ENCODE data around the gene COPZ1.
"Not testable (repeated sequence)": the region's sequence is repeated elsewhere in the genome, so short reads cannot be mapped to it uniquely, and the experiment has no call there.

COPZ1 gene

DNA sequence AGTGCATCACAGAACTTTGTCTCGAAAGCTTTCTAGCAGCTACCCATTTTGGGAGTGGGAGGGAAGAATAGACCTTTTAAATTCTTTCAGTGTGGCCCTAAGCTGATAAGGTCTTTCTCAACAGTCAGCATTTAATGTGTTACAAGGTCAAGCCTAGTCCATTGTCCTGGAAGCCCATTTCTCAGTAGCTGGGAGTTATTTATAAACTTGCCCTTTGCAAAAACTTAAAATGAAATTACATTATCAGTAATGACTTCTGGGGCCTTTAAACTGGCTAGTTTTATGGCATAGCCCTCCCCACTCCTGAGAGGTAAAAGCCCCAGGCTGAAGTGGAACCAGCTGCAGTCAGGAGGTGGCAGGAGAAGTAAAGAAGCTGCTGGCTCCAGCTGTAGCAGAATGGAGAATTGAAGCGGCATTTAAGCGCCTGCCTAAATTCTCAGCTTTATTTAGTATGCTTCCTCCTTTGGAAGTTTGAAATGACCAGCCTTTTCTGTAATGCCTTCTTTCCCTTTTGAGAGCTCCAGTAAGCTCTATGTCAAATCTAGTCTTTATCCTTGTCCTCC, 12.4 kb downstream of the COPZ1 start:
- DNase-seq = no peak

DNA sequence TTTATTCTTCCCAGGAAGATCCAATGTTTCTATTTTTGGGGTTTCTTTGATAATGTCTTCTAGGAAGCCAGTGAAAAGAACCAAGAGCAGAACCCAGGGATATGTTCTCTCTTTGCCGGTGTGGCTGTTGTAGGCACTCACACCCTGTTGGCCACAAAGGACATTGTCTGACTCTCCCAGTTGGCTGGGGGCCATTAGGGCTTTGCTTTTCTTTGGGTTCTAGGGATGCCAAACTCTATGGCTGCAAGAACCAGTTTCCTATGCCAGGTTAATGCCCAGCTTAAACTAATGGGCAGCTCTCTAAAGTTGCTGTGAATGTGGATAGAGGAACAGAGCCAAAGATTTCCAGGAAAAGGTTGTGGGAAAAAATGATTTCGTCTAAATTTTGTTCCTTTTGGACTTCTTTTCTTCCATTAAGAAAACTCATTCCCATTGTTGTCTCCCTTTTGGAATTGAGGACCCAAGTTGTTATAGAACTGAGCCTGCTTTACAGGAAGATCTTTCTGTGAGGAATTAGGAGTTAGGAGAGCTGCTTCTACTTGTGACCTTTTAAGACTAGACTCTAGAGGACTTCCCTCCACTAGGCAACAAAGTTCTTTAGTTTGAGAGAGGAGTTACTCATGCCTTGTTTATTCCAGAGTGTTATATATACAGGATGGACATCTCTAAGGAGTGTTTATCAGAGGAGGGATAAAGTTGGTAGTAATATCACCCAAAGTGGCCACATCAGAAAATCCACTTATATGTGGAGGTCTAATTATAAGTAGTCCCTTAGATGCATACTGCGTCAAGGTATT, 13.1 kb downstream of the COPZ1 start:
- DNase-seq = no peak

DNA sequence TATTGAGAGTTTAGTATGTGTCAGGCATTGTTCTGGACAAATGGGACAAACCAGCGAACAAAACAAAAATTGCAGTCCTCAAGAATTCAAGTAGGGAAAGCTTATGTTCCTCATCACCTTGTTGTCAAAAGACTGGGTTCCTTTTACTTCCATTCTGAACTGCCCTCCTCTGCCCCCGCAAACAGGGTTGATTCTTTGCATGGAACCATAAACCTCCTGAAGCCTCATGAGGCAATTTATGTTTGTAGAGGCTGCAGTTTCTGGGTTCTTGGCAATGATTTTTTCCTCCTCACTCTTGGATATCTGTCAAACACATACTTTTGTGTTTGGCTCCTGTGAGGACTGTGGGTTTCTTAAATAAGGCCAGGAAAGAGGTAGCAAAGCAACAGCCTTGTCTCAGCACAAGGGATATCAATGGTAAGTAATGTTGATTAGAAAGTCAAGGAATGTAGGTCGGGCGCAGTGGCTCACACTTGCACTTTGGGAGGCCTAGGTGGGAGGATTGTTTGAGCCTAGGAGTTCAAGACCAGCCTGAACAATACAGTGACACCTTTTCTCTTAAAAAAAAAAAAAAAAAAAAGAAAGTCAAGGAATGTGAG, 13.9 kb downstream of the COPZ1 start:
- DNase-seq = no peak

DNA sequence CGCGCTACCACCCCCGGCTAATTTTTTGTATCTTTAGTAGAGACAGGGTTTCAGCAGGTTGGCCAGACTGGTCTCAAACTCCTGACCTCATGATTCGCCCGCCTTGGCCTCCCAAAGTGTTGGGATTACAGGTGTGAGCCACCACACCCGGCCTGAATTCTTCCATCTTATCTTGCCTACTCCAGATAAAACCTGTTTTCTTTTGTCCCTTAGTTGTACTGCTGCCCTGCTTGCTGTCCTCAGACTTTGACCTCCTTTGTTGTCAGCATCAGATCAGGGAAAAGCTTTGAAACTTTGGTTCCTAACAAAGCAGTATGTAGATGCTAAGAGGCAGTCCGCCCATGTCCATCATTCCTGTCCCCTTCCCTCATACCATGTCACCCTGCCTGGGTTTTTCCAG, 15.9 kb downstream of the COPZ1 start:
- DNase-seq = no peak

DNA sequence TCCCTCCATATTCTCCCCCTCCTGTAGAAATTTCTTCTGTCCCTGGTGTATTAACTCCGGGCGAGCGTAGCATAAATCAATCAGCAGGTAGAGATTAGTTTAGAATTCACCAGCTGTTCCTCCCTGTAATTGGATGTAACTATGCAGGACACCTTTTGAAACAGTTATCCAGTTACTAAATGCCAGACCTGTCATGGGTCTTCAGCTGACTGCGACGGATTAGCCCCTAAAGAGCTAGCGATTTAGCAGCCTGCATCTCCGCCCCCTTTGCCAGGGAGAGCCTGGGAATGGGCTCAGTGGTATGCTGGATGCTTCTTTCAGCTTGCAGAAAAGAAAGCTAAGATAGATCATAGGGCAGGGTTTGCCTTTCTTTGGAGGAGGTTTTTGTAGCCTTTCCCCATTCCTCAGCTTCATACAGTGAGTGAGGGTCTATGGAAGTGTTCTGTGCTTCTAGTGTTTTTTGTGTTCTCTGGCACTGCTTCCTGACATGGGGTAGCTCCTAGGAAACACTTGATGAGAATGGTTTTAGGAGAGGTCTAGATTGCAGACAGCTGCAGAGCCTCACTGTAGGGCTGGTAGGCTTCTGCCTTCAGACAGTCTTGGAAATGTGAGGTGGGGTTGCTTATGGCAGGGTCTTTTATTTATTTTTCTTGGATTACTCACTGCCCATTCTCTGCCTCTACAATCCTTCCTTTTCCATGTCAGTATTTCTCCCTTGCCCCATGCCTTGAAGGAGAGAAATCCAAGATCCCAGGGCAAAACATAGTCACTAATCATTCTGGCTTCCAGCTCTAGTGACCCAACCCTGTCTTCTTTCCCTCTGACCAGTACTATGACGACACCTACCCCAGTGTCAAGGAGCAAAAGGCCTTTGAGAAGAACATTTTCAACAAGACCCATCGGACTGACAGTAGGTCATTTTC, 16.7 kb downstream of the COPZ1 start:
- DNase-seq = no peak

DNA sequence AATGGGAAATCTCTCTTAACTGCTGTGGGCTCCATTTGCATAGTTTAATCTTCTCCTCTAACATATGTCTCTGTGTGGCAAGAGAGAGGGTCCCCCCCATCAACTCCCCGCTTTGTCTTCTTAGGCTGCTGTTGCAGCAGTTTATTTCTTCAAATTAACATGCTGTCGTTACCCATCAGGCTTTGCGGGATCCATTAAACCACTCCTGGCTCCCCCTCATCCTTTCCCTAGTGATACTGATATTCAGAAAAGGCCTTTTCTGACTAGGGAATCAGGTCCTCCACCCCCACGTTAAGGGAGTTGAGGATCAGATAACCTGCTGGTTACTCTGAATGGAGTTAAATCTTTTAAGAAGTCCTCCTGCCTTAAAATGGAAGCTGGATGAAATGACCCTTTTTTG, 24.1 kb downstream of the COPZ1 start:
- no peak for DNase-seq

DNA sequence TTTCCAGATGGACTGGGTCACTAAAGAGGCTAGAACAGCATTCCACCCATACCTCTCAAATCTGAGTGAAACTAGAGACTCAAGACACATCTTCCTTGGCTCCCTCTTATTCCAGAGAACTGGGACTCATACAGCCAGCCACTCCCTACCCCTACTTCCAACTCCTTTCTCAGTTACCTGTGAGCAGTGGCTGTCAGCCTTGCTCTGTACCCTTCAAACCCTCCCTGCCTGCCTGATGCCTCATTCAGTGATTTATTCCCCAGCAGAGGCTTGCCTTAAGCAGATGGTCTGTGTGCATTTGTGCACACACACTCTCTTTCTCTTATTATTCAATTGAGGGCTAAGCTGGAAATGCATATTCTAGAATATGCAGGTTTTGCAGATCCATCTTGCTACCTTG, 24.7 kb downstream of the COPZ1 start:
- DNase-seq = no peak

DNA sequence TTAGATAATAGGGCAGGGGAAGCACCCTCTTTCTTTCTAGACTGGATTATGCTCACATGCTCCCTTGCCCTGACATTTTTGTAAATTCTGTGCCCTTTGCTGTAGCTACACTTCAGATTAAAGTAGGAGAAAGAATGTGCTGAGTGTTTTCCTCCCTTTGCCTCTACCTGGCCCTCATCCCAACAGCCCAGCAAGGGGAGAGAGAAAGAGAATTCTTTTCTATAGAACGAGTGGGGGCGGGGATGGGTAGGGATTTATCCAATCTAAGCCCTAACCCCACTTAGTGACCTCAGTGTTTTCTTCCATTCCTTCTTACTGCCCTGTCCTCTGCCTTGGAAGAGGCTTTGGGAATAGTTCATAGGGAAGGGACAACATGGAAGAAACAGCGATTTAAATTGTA, 25.8 kb downstream of the COPZ1 start:
- DNase-seq = no peak

DNA sequence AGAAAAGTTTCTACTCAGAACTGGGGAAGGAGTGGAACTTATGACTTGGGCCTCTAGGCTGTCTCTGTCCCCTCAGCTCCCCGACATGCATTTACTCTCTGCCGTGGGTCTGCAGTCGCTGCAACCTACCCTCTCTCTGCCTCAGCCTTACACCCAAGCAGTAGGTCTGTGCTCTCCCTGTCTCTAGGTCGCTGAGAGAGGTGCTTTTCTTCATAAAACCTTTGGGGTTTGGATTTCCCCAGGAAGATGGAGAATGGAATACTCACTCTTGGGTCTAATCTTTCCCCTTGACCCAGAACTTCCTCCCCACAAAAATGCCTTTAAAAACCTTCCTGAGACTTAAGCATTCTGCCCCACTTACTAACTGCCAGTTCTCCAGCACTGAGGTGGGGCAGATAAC, 26.4 kb downstream of the COPZ1 start:
- DNase-seq = no peak

DNA sequence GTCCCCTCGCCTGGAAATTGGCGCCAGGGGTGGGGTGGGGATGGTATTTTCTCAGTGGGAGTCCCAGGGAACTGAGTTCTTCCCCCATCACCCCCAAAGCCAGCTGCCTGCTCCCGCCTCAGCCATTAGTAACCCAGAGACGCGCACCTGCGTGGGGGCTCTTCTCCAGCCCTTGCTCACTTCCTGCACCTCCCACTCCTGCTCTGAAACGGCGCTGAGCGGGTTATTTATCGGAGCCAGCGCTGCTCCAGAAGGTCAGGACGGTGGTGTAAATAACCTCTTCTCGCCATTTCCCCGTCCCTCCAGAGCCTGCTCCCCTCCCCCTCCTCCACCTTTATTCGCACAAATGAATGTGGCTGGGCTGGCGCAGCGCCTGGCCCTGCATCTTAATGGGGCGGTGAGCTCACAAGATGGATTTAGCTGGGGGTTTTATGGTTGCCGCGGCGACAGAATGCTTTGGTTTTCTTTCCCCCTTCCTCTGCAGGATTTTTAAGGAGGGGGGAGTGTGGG, 27.1 kb downstream of the COPZ1 start:
- DNase-seq = no peak

DNA sequence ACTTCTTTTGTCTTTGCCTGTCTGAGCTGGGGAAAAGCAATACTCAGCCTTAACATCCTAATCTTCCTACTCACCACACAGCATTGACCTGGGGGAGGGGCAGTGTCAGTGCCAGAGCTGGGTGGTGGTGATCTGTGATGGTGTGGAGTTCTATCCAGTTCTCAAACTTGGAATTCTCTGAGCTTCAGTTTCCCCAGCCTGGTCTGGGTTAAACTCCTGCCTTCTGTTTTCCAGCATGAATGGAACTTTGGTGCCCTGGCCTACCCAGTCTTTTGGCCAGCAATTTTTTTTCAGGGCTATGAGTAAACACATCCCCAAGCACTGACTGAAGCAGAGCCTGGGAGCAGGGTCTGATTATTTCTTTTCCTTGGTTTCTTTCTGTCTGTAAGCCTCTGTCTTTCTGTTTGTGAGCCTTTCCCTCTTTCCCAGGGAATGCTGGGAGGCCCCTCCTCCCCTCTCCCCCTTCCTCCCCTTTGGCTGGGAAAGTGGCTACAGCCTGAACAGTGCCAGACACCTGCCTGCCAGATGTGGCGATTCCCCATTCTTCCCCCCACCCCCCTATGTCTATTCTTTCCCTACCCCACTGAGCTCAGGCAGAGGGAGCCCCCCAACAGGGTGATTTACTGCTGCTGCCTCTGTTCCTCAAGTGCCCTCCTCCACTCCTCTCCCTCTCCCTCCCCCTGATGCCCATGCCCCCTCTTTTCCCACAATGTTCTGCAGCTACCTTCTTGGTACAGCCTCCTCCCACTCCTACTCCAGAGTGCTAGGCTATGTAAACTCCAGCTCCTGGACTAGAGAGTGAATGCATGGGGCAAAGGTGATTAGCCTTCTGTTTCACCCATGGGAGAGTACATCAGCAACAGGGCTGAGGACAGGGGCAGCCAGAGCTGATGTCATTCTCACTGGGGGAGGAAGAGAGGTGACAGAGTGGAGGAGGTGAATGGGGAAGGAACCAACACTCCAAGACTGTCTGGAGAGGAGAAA, 28.3 kb downstream of the COPZ1 start:
- no peak for DNase-seq

DNA sequence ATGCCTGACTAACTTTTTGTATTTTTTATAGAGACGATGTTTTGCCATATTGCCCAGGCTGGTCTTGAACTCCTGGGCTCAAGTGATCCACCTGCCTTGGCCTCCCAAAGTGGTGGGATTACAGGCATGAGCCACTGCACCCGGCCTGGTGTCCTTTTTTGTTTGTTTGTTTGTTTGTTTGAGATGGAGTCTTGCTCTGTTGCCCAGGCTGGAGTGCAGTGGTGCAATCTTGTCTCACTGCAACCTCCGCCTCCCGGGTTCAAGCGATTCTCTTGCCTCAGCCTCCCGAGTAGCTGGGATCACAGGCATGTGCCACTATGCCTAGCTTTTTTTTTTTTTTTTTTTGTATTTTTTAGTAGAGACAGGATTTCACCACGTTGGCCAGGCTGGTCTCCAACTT, 29.3 kb downstream of the COPZ1 start:
- not testable (repeated sequence) for DNase-seq

DNA sequence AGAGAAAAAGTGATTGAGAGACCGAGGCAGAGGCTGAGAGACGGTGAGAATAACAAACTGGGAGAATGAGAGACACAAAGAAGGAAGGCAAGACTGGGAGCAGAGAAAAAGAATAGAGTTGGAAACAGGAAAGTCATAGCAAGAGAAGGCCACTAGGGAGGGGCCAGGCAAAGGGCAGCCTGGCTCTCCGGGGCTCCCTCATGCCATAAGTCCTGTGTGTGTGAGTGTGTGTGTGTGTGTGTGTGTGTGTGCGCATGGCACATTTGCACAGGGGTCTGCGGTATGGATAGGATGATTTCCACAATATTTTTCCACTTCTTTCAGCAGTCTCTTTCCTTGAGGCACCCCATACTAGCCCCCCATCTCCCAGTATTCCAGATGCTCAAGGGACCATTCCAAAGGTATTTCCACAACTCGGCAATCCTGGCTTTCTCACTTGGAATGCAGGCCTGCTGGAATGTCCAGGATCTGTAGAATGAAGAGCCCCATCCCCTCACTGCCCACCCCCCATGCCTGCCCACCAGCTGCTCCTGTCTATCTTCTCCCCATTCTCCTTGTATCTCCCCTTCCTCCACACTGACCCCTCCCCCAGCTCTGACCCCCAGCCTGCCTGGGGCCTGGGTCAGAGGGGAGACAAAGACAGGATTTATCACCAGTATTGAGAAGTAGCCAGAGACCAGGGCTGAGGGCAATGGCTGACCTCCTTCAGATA, 30.3 kb downstream of the COPZ1 start:
- DNase-seq = no peak

DNA sequence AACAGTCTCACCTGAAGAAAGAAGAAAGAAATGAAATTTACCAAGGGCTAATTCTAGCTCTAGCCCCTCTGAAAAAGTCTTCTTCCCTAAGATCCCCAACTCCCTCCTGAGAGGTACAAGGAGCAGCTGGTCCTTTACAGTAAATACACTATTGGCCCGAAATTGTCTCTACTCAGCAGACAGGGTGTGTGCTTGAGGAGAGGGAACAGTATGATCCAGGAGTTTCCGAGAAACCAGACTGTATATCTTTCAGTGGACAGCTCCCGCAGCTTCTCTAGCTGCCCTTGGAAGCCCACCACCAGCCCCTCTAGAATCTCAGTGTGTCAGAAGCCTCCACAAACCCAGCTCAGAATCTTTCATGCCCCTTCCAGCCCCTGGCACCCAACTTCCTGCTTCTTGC, 31.3 kb downstream of the COPZ1 start:
- DNase-seq = no peak

DNA sequence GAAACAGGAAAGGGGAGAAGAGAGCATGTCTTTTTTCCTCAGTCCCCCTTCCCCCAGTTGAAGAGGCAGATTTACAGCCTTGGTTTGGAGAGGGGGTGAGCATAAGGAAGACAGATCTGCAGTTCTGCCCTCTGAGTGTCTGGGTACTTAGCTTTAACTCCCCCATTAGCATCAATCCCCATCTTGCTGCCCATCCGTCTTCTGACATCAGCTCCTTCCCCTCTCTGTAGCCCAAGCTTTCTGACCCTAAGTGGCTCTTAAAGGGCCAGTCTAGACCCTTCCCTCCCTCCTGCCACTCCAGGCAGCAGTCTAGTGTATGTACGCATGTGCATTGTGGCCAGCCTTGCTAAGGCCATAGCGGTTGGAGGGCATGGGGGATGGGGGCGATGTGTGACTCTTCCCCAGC, 32.0 kb downstream of the COPZ1 start:
- no peak for DNase-seq

DNA sequence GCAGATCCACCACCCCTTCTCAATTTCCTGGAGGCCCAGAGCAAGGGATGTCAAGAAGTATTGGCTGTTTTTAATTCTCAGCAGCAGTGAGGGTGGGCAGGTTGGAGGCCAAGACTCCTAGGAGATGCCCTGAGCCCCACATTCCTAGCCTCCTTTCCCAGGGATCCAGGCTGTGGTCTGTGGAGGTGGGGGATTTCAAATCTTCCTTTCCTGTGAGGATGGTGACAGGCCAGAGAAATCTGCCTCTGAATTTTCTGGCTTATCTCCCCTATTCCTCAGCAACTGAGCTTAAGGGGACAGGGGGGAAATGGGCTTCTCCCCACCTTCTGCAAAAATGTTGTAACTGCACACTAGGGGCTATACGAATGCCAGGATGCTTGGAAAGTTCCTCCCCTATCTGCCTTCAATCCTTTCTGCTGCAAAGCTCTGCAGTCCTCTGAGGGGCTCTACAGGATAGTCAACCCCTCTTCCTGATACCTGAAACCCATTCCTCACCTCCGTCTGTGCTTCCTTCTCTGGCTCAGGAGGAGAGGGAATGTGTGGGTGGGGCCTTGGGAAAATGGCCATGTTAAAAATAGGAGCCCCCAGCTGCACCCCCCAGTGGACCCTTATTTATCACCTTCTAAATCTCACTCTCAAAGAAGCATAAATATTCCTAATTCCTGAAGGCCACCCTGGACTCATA, 32.7 kb downstream of the COPZ1 start:
- DNase-seq = no peak

DNA sequence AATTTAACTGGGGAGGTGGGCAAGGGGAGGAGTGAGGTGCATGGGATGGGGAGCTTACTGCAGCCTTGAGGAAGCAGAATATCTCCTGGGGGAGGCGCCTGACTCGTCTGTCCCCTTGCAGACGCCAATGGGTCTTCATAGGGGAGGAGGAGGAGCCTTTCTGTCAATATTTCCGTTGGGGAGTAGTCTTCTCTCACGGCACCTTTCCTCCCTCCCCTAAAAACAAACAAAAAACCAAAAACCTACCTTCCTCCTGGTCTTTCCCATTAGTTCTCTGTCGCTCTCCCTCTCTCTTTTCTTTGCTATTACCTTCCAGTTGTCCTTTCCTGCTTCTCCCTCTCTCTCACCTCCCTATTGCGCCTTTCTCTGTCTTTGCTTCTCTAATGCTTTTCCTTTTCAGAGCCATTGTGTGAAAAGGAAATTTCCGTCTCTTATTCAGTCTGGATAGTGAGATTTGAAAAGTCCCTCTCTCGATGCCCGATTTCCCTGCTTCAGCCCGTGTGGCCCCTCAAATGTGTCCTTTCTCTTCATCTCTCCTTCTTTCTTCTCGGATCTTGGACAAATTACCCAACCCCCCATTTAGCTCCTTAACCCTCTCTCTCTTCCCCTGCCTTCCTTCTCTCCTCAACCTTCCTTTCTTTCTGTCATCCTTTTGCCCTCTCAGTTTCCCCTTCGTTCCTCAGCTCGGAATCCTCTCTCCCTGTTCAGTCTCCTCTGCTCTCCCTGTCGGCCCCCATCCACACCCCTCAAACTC, 33.4 kb downstream of the COPZ1 start:
- peak; percentile 29 for DNase-seq

DNA sequence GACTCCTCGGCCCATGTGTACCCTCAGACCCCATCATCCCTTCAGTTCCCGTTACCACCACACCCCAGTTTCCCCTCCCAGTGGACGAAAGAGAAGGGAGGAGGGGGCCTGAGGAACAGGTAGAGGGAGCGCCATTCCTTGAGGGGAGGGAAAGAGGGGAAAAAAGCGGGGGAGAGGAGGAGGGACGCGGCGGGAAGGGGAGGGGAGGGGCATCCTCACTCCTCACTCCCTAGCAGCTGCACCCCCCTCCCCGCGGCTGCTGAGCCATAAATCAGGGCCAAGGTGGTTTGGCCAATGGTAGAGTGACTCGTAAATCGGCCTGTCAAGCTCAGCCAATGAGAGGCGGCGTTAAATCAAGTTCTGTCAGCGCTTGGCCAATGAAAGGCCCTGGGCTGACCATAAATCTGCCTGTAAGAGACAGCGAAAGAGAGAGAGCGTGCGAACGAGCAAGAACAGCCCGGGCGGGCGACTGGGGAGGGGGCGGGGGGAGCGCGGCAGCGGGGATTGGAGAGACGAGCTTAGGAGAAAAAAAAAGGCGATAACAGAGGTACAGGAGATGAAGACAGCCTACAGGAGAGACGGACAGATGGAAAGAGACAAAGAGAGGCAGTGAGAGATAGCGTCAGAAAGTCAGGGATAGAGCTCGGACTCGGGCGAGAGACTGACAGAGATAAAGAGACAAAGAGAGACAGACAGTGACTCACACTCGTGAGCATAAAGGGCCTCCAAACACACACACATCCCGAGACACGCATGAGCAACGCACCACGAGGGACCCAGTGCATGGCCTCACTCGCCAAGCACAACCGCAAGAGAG, 34.2 kb downstream of the COPZ1 start:
- DNase-seq = peak; percentile 90

Measured in activated effector memory CD4-positive, alpha-beta T cell treated with Interleukin-2 at 50 U/mL for 16 hours (primary cell).